ENCODE data around the gene TGFB3.

Gene TGFB3

GRCh38 chr14:75991753-75992152 is 10.0 kb upstream of the TGFB3 start:
- TF ChIP-seq TAF1 (IDR thresholded peaks at IDR 0.05; ENCODE audit: borderline replicate concordance, insufficient read depth, low read length) (no peak), SIN3A (IDR thresholded peaks at IDR 0.05; ENCODE audit: borderline replicate concordance, insufficient read depth, low read length) (no peak), REST (IDR thresholded peaks at IDR 0.05; ENCODE audit: insufficient read depth in 1 of 2, low read depth in 2 of 2, low read length in 2 of 2) (no peak), FOXP2 (optimal IDR thresholded peaks at IDR 0.05; ENCODE audit: borderline replicate concordance, extremely low read depth, extremely low read length, insufficient read depth) (no peak), POLR2AphosphoS5 (IDR thresholded peaks at IDR 0.05; ENCODE audit: low read depth, low read length) (no peak)

- no peak for TF ChIP-seq TAF1 (IDR thresholded peaks at IDR 0.05; ENCODE audit: borderline replicate concordance, insufficient read depth, low read length)
- no peak for TF ChIP-seq FOXP2 (optimal IDR thresholded peaks at IDR 0.05; ENCODE audit: borderline replicate concordance, extremely low read depth, extremely low read length, insufficient read depth)
- TF ChIP-seq REST (IDR thresholded peaks at IDR 0.05; ENCODE audit: insufficient read depth in 1 of 2, low read depth in 2 of 2, low read length in 2 of 2) = no peak
- no peak for TF ChIP-seq POLR2AphosphoS5 (IDR thresholded peaks at IDR 0.05; ENCODE audit: low read depth, low read length)
- no peak for TF ChIP-seq SIN3A (IDR thresholded peaks at IDR 0.05; ENCODE audit: borderline replicate concordance, insufficient read depth, low read length)
These were observed 8.5 kb upstream of the TGFB3 start for GRCh38 chr14:75990297-75990696.

GRCh38 chr14:75989134-75989533 is 7.3 kb upstream of the TGFB3 start:
- TF ChIP-seq SIN3A (IDR thresholded peaks at IDR 0.05; ENCODE audit: borderline replicate concordance, insufficient read depth, low read length) = no peak
- TF ChIP-seq TAF1 (IDR thresholded peaks at IDR 0.05; ENCODE audit: borderline replicate concordance, insufficient read depth, low read length) = no peak
- no peak for TF ChIP-seq FOXP2 (optimal IDR thresholded peaks at IDR 0.05; ENCODE audit: borderline replicate concordance, extremely low read depth, extremely low read length, insufficient read depth)
- TF ChIP-seq POLR2AphosphoS5 (IDR thresholded peaks at IDR 0.05; ENCODE audit: low read depth, low read length) = no peak
- no peak for TF ChIP-seq REST (IDR thresholded peaks at IDR 0.05; ENCODE audit: insufficient read depth in 1 of 2, low read depth in 2 of 2, low read length in 2 of 2)

- TF ChIP-seq TAF1 (IDR thresholded peaks at IDR 0.05; ENCODE audit: borderline replicate concordance, insufficient read depth, low read length) (no peak), REST (IDR thresholded peaks at IDR 0.05; ENCODE audit: insufficient read depth in 1 of 2, low read depth in 2 of 2, low read length in 2 of 2) (no peak), POLR2AphosphoS5 (IDR thresholded peaks at IDR 0.05; ENCODE audit: low read depth, low read length) (no peak), SIN3A (IDR thresholded peaks at IDR 0.05; ENCODE audit: borderline replicate concordance, insufficient read depth, low read length) (no peak), FOXP2 (optimal IDR thresholded peaks at IDR 0.05; ENCODE audit: borderline replicate concordance, extremely low read depth, extremely low read length, insufficient read depth) (no peak)
These were observed 5.6 kb upstream of the TGFB3 start for GRCh38 chr14:75987201-75987970.

Measured in PFSK-1 (cell line).